Mucosa of descending colon (tissue), 3 donors: Measurements from ENCODE around the gene TACR3. TPM values are rescaled to one million over a fixed set of nuclear protein-coding genes. Genes with fewer than 3 reads are reported as not detected.
A peak's percentile ranks its signal among the peaks of the same experiment; 100 is the strongest.
"Not testable (repeated sequence)": the region's sequence is repeated elsewhere in the genome, so short reads cannot be mapped to it uniquely, and the experiment has no call there.

Experiments used
- ATAC-seq: fragments of 200-7000 bp; cut with Tn5 transposase; one replicate; pipeline ENCODE4 v1.9.1; 2020; ENCODE audit warnings: mild to moderate bottlenecking, moderate library complexity
- DNase-seq, 3 donors: peaks; one replicate each; pipeline ENCODE4 v3.0.0-alpha.2; 2020
- H3K36me3 ChIP-seq: fragments of 200-600 bp; one replicate; pipeline ENCODE4 v1.8.0; 2021; ENCODE audit warnings: low read depth, mild to moderate bottlenecking
- H3K4me1 ChIP-seq: fragments of 200-600 bp; one replicate; pipeline ENCODE4 v1.8.0; 2021; ENCODE audit warnings: low read depth, mild to moderate bottlenecking
- H3K4me3 ChIP-seq: fragments of 200-600 bp; one replicate; pipeline ENCODE4 v1.8.0; 2021; ENCODE audit warnings: mild to moderate bottlenecking
- H3K9me3 ChIP-seq: fragments of 200-600 bp; one replicate; pipeline ENCODE4 v1.8.0; 2021; ENCODE audit warnings: mild to moderate bottlenecking
- intact Hi-C, 2 donors: fragments of 100-400 bp; cut with DNase I in 1 of 2; cut with micrococcal nuclease in 1 of 2; formaldehyde crosslinking; loops; one replicate each; pipeline versions ENCODE4 v1.11.0 to v1.11.1; 2022; cut with DNase I, micrococcal nuclease
- long read RNA-seq, 2 donors: library from polyadenylated mRNA; unstranded; transcript quantifications; one replicate each; pipeline ENCODE4 v2.0.0, GENCODE V29; 2019 to 2021
- total RNA-seq, 3 donors: library from RNA; stranded (reverse); fragmentation: NEBNext Ultra II Directional in 2 of 3; extraction: Animal tissue kit (Norgen Biotek cat#: 25700) in 2 of 3; gene quantifications; one replicate each; pipeline versions ENCODE4 v1.2.1 to v1.2.4, GENCODE V29; 2021 to 2023
- TF ChIP-seq, protein P1 (sequence below): fragments of 200-600 bp; IDR thresholded peaks from one replicate; pipeline ENCODE4 v1.8.0; 2022; ENCODE audit warnings: antibody characterized with exemption, mild to moderate bottlenecking
- donor health status: DM: no; HTN: no; CAD: no; lungs with moderate emphysema.
- donor health status: DM: no; HTN: no; CAD: no.
- donor health status: DM: no; HTN: yes; CAD: no.

Gene TACR3
- not detected for total RNA-seq
- long read RNA-seq, donor 1: 0 reads
- long read RNA-seq, donor 2: 0 reads

- TF ChIP-seq, protein P1, sequence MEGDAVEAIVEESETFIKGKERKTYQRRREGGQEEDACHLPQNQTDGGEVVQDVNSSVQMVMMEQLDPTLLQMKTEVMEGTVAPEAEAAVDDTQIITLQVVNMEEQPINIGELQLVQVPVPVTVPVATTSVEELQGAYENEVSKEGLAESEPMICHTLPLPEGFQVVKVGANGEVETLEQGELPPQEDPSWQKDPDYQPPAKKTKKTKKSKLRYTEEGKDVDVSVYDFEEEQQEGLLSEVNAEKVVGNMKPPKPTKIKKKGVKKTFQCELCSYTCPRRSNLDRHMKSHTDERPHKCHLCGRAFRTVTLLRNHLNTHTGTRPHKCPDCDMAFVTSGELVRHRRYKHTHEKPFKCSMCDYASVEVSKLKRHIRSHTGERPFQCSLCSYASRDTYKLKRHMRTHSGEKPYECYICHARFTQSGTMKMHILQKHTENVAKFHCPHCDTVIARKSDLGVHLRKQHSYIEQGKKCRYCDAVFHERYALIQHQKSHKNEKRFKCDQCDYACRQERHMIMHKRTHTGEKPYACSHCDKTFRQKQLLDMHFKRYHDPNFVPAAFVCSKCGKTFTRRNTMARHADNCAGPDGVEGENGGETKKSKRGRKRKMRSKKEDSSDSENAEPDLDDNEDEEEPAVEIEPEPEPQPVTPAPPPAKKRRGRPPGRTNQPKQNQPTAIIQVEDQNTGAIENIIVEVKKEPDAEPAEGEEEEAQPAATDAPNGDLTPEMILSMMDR: no peak
- no peaks in the 10 kb centered on the region for H3K9me3 ChIP-seq
- DNase-seq: no peak
- no peaks in the 10 kb centered on the region for H3K36me3 ChIP-seq
- no peaks in the 10 kb centered on the region for H3K4me1 ChIP-seq
- no peak for ATAC-seq
- no peak within 1 kb of the TSS for H3K4me3 ChIP-seq
- intact Hi-C loops: no loop called here
Measured at GRCh38 chr4:103719830-103720207, at the start of gene TACR3. TACR3 (minus strand) TSS chr4:103719985; CDS start chr4:103719675, 310 bp downstream.

- Histone ChIP-seq H3K9me3 (peaks cover 5% of the 10 kb centered on the region), H3K4me3 (no peak overlapping the region), H3K4me1 (no peaks in the 10 kb centered on the region), H3K36me3 (no peaks in the 10 kb centered on the region)
- ATAC-seq (no peak), DNase-seq (no peak)
- TF ChIP-seq, protein P1: no peak
- intact Hi-C loops: no loop called here
Measured at GRCh38 chr4:103757631-103758030, 37.8 kb upstream of the TACR3 start.

- Histone ChIP-seq H3K4me1 (no peaks in the 10 kb centered on the region), H3K9me3 (peaks cover 7% of the 10 kb centered on the region), H3K4me3 (no peak overlapping the region), H3K36me3 (no peaks in the 10 kb centered on the region)
- TF ChIP-seq, protein P1: no peak
- intact Hi-C loops: no loop called here
- ATAC-seq (no peak), DNase-seq (no peak)
Measured at GRCh38 chr4:103756741-103757140, 37.0 kb upstream of the TACR3 start.

DNA sequence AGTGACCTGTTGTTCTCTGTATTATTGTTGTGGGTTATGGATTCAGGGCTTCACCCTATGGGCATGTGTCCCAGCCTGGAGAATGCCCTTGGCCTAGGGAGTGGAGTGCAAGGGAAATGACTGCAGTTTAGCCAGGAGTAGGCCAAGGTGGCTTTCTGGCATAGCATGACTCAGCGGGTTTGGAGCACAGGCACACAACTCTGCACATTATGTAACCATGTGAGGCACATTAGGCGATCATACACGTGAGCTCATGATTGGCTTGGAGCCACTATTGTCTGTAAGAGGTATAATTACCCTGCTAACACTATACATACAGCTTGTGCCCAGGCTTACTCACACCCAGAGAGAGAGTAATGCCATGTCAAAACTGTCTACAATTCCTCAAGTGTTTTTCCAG, 35.1 kb upstream of the TACR3 start:
- peak; percentile 26 for ATAC-seq
- intact Hi-C loops: no loop called here
- TF ChIP-seq, protein P1: no peak
- H3K36me3 ChIP-seq: no peaks in the 10 kb centered on the region
- no peaks in the 10 kb centered on the region for H3K4me1 ChIP-seq
- no peak overlapping the region for H3K4me3 ChIP-seq
- H3K9me3 ChIP-seq: peaks cover 7% of the 10 kb centered on the region
- peak in 1 of 3 donors; percentile 49 for DNase-seq

DNA sequence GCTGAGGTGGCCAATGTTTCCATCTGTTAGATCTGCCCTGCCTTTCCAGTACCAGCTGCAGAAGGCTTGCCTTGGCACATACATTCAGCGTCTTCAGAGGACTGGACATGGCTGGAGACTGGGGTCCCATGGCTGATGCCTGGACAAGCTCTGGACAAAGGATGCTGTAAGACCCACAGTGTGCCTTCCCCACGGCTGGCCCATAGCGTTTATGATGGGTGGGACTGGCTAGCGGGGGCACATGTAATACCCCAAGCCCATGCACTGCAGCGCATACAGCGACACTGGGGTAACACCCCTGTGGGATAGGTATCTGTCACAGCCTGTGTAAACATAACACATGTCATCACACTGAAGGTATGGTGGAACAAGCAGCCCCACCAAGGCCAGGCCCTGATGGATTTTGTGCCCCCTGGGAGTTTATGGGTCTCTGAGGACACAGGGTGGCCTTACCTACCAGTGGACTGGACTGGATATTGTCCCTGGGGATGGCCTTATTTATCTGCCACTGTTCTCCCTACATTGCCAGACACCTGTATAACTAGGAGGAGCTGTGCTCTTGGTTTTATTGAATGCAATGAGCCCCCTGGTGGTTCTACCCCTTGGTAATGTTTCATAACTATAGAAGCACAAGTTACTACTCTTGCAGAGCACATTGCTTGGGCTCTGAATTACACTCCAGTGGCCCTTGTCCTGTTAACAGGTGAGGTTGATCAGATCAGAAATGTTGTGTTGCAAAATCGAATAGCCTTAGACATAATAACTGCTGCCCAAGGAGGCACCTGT, 34.3 kb upstream of the TACR3 start:
- ATAC-seq (no peak), DNase-seq (no peak)
- Histone ChIP-seq H3K36me3 (no peaks in the 10 kb centered on the region), H3K4me1 (no peaks in the 10 kb centered on the region), H3K9me3 (peaks cover 7% of the 10 kb centered on the region), H3K4me3 (no peak overlapping the region)
- TF ChIP-seq, protein P1: no peak
- intact Hi-C loops: no loop called here

DNA sequence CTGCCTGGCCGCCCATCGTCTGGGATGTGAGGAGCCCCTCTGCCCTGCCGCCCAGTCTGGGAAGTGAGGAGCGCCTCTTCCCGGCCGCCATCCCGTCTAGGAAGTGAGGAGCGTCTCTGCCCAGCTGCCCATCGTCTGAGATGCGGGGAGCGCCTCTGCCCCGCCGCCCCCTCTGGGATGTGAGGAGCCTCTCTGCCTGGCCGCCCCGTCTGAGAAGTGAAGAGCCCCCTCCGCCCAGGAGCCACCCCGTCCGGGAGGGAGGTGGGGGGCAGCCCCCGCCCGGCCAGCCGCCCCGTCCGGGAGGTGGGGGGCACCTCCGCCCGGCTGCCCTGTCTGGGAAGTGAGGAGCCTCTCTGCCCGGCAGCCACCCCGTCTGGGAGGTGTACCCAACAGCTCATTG, 3.4 kb upstream of the TACR3 start:
- H3K4me1 ChIP-seq, H3K4me3 ChIP-seq, intact Hi-C loops, H3K9me3 ChIP-seq, H3K36me3 ChIP-seq, ATAC-seq: not testable (repeated sequence)
- DNase-seq: peak in 1 of 3 donors; percentile 29
